Endothelial cell of hepatic sinusoid (primary cell): ENCODE measurements around the gene ADCY2.

Source experiments
- in situ Hi-C: cut with HindIII; loops from 2 replicates; pipeline ENCODE4 v1.10.0; 2017; ENCODE audit warnings: low sequenced_read_pairs

ADCY2 gene

DNA sequence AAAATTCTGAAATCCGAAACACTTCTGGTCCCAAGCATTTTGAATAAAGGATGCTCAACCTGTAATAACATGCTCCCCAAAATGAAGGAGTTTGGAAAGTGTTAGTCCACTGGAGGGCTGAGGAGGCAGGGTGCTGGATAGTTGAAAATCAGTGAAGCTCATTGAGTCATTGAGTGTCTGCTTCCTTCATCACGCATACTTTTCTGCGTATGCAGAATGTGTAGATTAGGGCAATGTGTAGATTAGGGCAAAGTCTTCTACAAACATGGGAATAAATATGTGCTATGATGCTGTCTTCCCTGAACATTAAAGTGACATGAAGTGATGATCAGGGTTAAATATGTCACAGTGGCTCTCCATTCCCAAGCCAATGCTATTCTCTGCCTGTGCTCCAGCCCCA is 261.2 kb downstream of the ADCY2 start:
- in situ Hi-C loops = no loop called here

DNA sequence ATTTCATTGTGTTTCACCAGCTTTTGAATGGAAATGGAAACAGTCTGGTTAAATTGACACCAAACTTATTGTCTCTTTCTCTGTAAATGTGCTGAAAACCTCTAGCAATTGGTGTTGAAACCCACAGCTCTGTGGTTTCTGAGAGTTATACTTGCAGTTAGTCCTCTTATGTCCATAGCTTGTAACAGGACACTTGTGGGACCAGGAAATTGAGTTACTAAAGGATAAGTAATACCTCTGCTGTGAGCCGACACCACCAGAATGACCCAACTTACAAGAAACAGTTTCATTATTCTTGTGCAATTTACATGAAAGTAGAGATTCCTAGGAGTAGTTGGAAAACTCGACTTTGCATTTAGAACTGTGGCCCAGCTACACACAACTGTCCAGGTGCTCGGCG is 263.5 kb downstream of the ADCY2 start:
- in situ Hi-C loops = no loop called here

DNA sequence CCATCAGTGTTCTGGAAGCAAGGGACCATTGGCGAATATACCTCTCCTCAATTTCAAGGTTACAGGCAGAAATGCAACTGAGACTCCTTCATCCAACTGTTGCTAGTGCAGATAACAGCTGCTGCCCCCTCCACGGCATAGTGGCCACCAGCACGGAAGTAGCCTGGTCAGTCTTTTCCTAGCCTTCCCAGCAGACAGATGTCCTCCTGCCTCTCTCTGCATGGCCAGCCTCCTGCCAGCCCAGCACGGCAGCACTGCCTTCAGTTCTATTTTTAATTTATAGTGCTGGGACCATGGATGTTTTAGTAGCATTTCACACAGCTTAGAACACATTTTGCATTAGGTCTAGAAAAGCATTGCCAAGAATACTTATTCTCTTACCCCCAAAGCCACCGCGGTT is 266.4 kb downstream of the ADCY2 start:
- in situ Hi-C loops = no loop called here

- in situ Hi-C loops = no loop called here
Observed at GRCh38 chr5:7663808-7664207, 267.9 kb downstream of the ADCY2 start.

GRCh38 chr5:7664208-7664607 is 268.3 kb downstream of the ADCY2 start:
- in situ Hi-C loops = no loop called here

DNA sequence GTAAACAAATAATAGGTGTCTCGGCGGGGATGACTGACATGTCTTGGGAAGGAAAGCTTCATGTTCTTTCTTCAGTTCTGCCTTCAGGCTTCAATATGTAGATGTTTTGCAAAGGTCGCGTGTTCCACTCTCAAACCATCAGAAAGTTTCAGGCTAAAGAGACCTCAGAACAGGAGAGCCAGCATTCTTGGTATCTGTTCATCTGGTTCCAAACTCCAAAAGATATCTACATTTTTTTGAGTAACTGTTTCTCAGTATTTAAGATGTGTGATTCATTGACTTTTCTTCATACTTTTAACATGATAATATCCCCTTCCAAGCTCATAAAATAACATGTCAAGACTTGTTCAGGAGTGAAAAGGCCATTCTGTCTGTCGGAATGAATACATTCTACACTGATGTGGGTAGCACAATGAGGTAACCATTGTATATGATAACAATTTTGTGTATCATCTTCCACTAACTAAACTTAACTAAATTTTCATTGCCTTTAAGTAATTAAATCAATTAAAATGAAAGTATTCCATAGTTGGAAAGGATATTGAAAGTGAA is 271.4 kb downstream of the ADCY2 start:
- in situ Hi-C loops = no loop called here

DNA sequence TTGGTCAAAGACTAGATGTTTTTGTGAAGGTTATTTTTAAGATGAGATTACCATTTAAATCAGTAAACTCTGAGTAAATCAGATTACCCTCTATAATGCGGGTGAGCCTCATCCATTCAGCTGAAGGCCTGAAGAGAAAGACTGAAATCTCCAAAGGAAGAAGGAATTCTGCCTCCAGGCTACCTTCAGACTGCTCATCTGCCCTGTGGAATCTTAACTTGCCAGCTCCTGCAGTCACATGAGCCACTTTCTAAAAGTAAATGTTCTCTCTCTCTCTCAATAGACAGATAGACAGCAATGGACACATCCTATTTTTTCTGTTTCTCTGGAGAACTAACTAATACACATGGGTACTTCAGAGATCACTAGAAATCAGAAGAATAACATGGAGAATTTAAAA is 272.2 kb downstream of the ADCY2 start:
- in situ Hi-C loops = no loop called here

DNA sequence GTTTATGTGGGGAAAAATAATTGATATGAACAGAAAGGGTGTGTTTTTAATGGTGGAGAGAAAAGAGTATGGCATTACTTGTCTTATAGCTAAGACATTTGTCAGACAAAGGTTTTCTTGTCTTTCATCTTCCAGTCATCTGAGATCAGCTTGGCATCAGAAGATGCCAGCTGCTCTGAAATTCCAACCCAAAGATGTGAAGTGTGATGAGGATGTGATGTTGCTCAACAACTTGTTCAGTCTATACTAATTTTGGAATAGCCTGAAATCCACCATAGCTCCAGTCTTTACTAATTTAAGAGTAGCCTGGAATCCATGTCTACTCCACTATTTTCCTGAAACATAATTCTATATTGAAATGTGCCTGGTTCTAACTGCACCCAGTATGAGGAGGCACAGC is 272.7 kb downstream of the ADCY2 start:
- in situ Hi-C loops = no loop called here

DNA sequence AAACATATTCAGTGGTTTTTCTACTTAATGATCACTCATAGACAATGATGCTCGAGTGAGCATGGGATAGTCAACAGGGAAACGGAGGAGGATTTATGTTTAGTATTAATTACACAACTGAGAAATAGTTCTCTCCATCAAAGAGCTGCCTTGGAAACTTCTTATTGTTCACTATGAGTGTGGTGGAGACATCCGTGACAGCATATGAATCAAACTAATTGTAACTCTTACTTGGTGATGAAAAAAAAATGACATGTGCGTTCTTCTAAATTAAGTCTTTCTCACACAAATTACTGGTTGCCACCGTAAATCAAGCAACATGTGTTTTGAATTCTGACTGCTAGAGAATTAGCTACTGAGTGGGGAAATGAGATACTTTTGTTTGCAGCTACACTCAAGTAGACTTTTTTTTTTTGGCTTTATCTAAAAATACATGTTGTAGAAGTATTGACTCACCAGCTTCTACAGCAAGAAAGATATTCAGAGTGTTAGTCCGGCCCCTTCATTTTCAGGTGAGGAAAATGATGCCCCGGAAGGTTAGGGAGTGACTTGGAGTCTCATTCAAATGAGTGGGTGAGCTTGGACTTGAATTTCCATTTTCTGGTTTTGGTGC is 275.5 kb downstream of the ADCY2 start:
- in situ Hi-C loops = no loop called here

DNA sequence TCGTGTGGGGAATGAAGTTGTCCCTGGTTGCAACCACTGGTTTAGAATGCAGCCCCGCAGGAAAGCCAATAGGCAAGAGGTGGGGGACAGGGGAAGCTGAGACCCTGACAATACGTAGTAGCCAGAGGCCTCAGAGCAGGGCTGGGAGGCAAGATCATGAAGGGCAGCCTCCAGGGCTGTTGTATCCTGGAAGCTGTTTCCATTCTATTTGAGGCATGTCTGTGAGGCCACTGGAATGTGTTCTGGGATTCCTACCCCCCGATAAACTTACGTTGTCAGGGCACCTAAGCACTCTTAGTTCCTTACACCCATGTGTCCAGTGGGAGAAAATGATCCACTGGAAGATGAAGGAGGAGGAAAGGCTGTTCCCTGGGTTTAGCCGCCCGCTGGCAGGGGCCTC is 277.7 kb downstream of the ADCY2 start:
- in situ Hi-C loops = no loop called here

DNA sequence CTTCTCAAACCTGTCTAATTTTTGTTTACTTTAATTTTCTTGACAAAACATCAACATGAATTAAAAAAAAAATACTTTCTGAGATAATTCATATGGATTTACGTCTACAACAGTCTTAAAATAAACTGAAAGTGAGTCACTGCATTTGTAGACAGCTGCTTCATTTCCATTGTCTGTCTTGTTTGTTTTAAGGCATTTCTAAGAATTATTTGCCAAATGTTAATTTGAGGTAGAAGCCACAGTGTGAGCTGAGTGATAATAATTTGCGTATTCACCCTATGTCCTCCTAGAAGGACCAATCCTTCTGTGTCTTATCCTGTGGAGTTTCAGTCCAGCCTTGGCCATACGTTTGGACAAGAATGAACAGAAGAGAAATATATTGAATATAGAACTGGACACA is 280.5 kb downstream of the ADCY2 start:
- in situ Hi-C loops = no loop called here

- in situ Hi-C loops = no loop called here
Observed at GRCh38 chr5:7678030-7678429, 282.1 kb downstream of the ADCY2 start.

DNA sequence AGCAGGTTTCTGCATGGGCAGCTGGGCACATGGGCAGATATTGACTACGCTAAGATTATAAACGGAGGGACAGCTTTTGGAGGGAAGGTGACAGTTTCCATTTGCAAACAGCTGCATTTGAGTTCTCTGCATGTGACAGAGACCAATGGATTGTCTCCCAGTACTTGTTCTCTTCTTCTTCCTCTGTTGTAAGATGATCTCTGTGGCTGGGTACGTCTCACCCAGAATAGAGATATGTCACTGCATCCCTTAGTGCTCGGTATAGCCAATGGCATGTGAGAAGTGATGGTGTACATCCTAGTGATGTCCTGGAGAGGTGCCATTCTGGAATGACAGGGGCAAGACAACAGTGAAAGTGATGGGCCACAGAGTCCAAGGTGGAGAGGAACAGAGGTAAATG is 283.7 kb downstream of the ADCY2 start:
- in situ Hi-C loops = no loop called here

GRCh38 chr5:7680260-7680659 is 284.3 kb downstream of the ADCY2 start:
- in situ Hi-C loops = no loop called here

DNA sequence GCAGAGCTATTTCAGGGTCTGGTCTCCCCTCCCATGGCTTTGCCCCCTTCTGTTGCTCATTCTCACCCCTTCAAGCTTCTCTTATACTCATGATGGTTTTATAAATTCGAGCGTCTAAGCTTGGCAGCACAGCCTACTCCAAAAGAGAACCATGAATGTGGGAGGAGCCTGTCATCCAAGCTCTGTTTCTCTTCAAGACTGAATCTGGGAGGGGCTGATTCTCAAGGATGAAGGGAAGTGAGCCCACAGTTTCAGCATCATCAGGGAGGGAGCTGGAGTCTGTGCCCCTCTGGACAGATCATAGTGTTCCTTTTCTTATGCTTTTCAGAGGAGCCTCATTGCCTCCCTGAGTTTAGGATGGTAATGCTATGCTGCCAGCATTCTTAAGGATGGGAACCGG is 286.4 kb downstream of the ADCY2 start:
- in situ Hi-C loops = no loop called here

DNA sequence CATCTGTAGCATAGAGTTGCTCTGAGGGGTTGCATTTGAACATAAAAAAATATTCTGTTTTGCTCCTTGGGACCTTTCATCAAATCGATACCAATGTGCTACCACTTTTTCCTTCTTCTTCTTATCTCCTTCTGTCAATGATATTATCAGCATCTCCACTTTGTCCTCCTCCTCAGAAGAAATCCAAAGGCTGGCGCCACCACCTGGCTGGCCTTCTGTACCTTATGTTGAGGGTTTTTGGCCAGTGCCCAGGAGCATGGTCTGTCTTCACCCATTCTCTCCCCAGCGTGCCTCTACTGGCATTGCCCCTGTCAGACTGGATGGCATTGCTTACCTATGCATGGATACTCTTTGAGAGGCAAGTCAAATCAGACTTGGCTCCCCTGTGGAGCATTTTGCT is 287.8 kb downstream of the ADCY2 start:
- in situ Hi-C loops = no loop called here

- in situ Hi-C loops = no loop called here
Observed at GRCh38 chr5:7684826-7685225, 288.9 kb downstream of the ADCY2 start.

DNA sequence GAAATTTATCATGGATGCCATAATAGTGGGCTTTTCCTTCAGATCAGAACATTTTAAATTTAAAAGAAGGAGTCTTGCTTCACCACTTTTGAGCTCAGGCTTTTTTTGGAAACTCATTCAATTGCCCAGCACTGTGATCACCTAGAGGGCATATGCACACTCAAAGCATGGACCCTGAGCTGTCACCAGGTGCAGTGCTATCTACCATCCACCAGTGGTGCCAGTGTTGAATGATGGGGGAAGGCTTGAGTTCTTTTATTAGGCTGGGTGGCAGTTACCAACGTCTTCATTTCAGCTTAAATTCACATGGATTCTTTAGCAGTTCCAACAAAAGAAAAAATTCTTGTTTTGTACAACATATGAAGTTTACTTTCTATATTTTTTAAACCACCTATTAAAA is 290.9 kb downstream of the ADCY2 start:
- in situ Hi-C loops = no loop called here

DNA sequence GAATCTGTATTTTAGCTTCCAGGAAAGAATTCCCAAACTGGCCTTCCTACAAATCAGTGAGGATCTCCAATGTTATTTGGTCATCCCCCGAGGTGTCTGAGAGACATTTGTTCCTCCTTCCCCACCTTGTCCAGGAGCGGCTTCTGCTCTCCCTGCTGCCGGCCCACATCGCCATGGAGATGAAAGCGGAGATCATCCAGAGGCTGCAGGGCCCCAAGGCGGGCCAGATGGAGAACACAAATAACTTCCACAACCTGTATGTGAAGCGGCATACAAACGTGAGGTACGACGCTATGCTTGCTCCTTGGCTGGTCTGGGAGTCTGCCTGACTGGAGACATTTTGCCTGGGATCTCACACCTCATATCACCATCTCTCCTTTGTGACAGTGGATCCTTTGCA is 294.6 kb downstream of the ADCY2 start:
- in situ Hi-C loops = loop anchor here (10.0 kb wide), 1 partner anchor 1216 kb away; no protein-coding TSS in a partner anchor

DNA sequence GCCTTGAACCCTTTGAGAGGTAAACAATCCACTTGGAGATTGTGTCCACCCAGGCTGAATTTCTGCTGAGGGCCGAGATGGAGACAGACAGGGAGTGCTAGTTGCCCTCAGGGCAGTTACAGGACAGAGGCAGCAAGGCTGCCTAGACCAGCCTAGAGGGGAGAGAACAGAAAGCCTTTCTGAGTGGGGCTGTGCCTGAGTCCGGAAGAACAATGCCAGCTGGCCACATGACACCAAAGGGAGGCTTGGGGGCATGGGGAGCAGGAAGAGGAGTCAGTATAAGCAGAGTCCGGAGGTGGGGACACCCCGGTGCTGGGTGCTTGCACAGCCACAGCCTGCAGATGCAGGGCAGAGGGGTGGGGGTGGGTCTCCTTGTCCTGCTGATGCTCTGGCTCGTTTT is 309.3 kb downstream of the ADCY2 start:
- in situ Hi-C loops = no loop called here

- in situ Hi-C loops = no loop called here
Observed at GRCh38 chr5:7705736-7706135, 309.8 kb downstream of the ADCY2 start.

GRCh38 chr5:7706256-7706655 is 310.3 kb downstream of the ADCY2 start:
- in situ Hi-C loops = no loop called here

DNA sequence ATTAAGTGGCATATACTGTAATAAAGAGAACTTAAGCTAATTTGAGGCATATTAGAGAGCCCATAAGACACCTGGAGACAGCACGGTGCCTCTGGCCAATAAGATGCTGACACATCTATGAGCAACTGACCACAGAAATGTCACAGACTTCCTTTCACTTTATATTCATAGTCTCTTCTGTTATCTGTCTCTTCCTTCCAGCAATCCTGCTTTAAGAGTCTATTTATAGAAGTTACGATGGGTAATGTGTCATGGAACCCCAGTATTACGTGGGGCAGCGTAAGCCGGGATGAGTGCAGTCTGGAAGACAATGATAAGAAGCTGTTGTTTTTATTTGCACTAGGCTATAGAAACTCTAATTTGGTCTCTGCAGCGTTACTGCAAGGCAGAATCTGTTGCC is 318.2 kb downstream of the ADCY2 start:
- in situ Hi-C loops = no loop called here
